ENCODE results near the gene TMEM51.
A peak's percentile ranks its signal among the peaks of the same experiment; 100 is the strongest.
"Not testable (repeated sequence)": the region's sequence is repeated elsewhere in the genome, so short reads cannot be mapped to it uniquely, and the experiment has no call there.

Gene TMEM51

DNA sequence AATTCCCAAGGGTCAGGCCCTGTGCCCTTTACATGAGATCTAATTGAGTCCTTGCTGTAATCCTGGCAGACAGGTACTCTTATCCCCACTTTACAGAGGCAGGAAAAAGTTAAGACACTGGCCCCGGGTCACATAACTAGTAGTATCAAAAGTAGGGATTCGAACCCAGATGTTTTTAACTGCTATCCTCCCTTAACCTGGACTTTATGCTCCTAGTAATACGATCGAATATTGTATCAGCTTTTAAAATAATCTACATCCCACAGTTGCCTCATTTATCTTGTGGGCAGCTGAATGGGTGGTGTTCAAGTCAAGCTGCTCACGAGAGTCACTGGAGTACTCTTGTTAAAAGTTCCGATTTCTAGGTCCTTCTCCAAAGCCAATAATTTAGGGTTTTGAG lies 25.5 kb upstream of the TMEM51 start:
- DNase-seq: no peak

DNA sequence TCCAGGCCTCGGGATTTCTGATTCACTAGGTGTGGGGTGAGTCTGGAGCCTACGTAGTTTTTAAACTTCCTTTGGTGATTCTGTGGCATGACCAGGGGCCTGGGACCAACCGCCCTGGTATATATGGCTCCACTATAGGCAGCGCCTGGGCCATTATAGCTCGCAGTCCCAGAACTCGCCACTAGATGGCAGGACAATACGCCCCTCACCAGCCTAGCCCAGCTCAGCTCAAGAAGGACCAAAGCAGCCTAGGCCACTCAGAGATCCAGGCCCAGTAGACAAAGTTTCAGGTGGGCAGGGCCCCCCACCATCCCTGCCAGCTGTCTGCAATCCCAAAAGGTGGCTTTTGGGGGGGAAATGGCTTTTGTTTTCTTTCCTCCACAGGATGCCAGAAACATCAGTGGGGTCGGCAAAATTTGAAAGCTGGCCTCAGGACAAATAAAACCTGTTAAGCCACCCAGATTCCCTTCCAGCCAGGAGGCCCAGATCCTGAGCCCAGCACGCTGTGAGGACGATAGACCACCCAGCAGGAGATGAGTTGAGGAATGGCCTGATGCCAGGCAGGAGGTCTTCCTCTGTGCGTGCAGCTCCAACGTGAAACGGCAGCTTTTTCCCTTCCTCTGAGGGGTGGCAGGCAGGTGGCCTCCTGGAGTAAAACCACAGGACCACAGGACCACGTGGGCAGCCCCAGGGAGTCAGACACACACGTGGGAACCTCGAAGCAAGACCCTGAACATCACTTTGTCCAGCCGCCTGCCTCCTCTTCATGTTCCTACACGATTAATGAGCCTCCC lies 24.8 kb upstream of the TMEM51 start:
- peak; percentile 70 for DNase-seq

GRCh38 chr1:15129944-15130343 lies 23.6 kb upstream of the TMEM51 start:
- no peak for DNase-seq

DNA sequence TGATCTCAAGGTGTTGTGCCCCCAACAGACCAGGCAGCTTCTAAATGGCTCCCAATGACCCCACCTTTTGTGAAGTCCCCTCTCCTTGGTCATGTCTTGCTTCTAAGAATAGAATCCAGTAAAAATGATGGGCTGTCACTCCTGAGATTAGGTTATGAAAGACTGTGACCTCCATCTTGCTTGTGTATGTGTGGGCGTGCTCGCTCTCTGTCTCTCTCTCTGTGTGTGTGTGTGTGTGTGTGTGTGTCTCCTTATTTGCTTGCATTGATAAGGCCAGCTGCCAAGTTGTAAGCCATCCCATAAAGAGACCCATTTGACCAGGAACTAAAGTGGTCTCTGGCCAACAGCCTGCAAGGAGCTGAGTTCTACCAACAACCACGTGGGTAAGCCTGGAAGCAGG lies 22.9 kb upstream of the TMEM51 start:
- no peak for DNase-seq

GRCh38 chr1:15132965-15133364 lies 20.6 kb upstream of the TMEM51 start:
- no peak for DNase-seq

GRCh38 chr1:15134285-15134684 lies 19.3 kb upstream of the TMEM51 start:
- DNase-seq: no peak

DNA sequence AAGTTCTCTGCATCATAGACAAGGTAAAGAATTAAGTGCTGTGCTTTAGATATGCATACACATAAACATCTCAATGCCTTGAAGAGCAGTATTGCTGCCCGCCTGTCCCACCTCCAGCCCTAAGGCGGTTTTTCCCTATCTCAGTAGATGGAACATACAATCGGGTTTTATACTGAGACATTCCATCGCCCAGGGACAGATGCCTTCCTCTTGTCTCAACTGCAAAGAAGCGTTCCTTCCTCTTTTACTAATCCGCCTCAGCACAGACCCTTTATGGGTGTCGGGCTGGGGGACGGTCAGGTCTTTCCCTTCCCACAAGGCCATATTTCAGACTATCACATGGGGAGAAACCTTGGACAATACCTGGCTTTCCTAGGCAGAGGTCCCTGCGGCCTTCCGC lies 17.9 kb upstream of the TMEM51 start:
- DNase-seq: not testable (repeated sequence)

GRCh38 chr1:15137809-15138208 lies 15.7 kb upstream of the TMEM51 start:
- DNase-seq: no peak

- DNase-seq: peak; percentile 20
Measured at GRCh38 chr1:15139654-15140350, 13.7 kb upstream of the TMEM51 start.

DNA sequence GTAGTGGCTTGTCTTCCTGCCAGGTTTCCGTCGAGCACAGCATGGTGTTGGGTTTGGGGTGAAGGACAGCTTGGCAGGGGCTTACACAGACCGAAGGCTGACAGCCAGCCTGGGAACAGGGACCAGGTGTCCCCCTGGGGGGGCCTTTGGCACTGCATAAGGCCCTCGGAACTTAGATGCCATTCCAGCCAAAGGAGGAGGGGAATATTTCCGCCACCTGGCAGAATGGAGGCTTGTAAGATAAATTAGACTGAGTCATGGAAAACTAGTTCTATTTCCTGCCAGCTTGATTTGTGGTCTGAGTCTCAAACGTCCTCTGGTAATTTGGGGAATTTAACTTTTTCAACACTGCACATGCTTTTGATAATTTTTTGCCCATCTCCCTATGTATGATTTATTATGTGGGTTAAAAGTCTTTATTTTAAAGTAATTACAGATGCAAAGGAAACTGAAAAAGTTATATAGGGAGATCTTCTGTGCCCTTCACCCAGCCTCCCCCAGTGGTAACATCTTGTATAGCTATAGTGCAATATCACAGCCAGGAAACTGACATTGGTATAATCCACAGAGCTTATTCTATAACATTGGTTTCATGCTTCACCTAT lies 11.5 kb upstream of the TMEM51 start:
- DNase-seq: peak; percentile 39

DNA sequence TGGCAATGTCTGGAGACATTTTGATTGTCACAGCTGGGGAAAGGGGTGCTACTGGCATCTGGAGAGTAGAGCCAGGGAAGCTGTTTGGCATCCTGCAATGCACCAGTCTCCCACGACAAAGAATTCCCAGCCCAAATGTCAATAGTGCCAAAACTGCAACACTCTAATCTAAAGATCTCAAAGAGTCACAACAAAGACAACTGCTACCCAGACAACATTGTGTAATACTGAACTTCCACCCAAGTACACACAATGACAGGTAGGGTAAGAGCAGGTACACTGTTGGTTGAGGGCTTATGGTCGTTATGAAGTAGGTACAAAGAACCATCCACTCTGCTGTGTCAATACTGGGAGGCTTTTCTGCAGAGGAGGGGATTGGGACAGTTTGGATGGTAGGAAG lies 8.2 kb upstream of the TMEM51 start:
- no peak for DNase-seq

DNA sequence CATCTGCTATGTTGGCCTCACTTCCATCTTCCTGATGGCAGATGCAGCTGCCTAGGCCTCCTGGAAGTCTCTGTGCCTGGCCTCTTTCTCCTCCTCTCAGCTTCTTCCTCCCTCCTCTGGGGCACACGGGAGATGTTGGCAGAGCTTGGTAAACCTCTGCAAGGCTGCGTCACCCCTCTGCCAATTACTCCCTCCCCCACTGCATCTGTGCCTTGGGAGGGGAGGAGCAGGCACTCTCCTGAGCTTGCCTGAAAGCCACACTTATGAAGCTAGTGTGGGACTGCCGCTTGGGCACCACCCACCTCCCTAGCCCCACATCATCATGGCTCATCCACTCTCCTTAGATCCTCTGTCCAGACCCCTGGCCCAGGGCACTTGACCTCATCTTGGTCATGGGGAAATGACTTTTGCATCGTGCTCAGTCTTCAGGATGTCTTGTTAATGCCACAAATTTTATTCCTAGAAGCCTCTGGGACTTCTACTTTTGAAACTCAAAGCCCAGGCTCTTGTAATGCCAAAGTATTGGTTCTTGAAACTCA lies 7.3 kb upstream of the TMEM51 start:
- no peak for DNase-seq

DNA sequence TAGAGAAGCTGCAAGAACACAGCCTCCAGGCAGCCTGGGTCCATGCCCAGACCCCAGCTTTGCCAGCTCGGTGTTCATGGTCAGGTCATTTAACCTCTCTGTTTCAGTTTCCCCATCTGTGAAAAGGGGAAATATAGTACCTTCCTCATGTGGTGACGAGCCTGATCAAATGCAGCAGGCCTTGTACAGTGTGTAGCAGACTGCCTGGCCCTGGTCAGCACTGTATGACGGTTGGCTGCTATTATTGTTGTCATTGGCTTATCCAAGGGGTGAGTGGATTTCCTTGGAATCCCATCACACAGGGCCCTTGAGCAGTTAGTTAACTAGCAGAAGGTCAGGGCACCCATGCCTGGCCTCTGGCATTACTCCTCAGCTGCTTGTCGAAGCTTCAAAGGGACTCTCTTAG lies 6.6 kb upstream of the TMEM51 start:
- DNase-seq: no peak

DNA sequence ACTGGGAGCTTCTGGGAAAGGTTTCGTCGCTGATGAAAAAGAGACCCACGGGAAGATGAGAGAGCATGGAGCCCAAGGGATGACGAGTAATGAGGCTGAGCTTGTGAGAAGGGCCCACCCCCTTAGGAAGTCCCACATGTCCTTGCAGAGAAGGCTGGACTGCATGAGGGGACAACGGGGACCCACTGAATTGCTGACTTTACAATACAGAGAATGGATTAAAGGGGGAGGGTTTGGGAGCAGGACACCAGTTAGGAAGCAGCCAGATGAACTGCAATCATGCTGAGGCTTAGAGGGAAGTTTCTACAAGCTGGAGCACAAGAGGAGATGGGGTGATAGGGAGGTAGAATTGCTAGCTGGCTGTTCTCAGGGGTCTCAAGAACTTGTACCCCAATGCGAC lies 5.5 kb upstream of the TMEM51 start:
- DNase-seq: no peak

DNA sequence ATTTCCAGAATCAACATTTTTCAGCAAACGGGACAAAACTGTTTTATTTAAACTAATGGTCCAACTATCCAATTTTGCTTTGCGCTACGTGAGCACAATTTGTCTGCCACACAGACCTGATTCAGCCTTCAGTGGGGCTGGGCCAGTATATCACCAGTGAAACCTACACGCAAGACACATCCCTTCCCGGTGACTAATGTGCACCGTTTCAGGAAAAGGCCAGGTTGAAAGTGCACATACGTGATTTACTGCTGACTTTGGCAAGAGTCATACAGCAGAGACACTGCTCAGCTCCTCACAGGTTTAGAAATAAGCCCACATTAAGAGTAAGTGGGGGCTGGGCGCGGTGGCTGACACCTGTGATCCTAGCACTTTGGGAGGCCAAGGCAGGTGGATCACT lies 5.1 kb upstream of the TMEM51 start:
- DNase-seq: no peak

GRCh38 chr1:15148941-15149340 lies 4.6 kb upstream of the TMEM51 start:
- no peak for DNase-seq

- DNase-seq: no peak
Measured at GRCh38 chr1:15150376-15150775, 3.2 kb upstream of the TMEM51 start.

- DNase-seq: no peak
Measured at GRCh38 chr1:15151377-15151806, 2.2 kb upstream of the TMEM51 start.

GRCh38 chr1:15151871-15152270 lies 1.7 kb upstream of the TMEM51 start:
- DNase-seq: no peak

- DNase-seq: peak; percentile 87
Measured at GRCh38 chr1:15152318-15153183, 996 bp upstream of the TMEM51 start.

- peak; percentile 71 for DNase-seq
Measured at GRCh38 chr1:15153842-15154479, 414 bp downstream of the TMEM51 start.

GRCh38 chr1:15154480-15155036 lies 1.0 kb downstream of the TMEM51 start:
- peak; percentile 50 for DNase-seq

Data from EL (cell line).